HG03558 (cell line): Measurements from ENCODE around the gene GCSH.

Experiments
- ATAC-seq: cut with Tn5 transposase; IDR thresholded peaks from one replicate; pipeline ENCODE4 v1.9.1; 2021; ENCODE audit warnings: moderate number of reproducible peaks; ENCODE audit not compliant: unreplicated experiment; ENCODE audit errors: extremely low read depth

GCSH gene

DNA sequence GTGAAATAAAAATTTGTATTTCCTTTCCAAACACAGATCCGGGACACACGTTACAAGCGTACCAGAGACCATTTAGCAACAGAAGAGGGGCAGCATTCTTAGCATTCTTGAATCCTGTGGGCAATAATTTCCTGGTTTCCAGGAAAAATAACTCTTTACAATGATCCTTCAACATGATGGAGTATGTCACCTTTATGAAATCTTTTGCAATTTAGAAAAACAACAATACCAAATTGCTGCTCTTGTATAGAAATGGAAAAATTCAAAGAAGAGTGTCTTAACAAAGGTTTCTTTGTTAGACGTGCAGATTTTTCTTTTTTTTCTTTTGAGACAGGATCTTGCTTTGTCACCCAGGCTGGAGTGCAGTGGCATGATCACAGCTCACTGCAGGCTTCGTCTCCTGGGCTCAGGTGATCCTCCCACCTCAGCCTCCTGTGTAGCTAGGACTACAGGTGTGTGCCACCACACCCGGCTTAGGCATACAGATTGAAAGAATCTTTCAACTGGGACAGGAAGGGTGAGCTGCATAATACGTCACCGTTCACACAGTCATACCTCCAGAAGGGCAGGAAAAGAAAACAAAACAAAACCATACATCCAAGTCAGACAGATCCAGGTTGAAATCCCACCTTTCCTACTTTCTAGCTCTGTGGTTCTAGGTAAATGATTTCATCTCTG lies 10.8 kb upstream of the GCSH start:
- ATAC-seq = no peak

DNA sequence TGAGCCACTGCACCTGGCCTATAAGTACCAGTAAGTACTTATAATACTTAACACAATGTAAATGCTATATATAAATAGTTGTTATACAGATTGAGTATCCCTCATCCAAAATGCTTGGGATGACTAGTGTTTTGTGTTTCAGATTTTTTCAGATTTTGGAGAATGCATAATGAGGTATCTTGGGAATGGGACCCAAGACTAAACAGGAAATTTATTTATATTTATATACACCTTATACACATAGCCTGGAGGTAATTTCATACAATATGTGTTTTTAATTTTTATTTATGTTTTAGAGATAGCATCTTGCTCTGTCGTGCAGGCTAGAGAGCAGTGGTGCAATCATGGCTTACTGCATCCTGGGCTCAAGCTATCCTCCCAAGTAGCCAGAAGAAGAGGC lies 9.8 kb upstream of the GCSH start:
- no peak for ATAC-seq

- no peak for ATAC-seq
Observed at GRCh38 chr16:81101702-81102101, 5.5 kb upstream of the GCSH start.

DNA sequence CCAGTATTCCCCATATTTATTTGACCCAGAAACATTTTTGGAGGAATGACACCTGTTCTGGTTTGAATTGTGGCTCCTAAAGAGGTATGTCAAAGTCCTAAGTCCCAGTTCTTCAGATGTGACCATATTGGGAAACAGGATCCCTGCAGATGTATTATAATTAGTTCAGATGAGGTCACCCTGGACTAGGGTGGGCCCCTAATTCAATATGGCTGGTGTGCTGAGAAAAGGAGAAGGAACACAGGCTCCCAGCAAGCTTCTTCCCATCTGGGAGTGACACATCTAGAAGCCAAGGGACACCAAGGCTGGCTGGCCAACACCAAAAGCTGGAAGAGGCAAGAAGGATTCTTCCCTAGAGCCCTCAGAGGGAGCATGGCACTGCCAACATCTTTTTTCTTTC lies 3.8 kb upstream of the GCSH start:
- ATAC-seq = no peak

GRCh38 chr16:81097230-81097629 lies 1.0 kb upstream of the GCSH start:
- ATAC-seq = no peak

- ATAC-seq = no peak
Observed at GRCh38 chr16:81096715-81097208, 567 bp upstream of the GCSH start.

GRCh38 chr16:81095653-81095952 lies 592 bp downstream of the GCSH start:
- ATAC-seq = no peak

DNA sequence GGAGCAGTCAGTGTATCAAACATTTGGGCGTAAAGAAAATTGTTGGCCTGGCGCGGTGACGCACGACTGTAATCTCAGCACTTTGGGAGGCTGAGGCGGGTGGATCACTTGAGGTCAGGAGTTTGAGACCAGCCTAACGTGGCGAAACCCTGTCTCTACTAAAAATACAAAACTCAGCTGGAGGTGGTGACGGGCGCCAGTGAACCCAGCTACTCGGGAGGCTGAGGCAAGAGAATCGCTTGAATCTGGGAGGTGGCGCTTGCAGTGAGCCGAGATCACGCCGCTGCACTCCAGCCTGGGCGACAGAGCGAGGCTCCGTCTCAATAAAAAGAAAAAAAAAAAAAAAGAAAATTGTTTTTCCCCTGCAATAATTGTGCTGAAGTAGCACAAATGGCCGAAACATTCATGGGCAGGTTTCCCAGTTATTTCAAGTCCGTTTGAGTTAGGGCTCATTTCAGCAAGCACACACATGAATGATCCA lies 1.4 kb downstream of the GCSH start:
- ATAC-seq = no peak

- ATAC-seq = no peak
Observed at GRCh38 chr16:81088836-81089235, 7.4 kb downstream of the GCSH start.

GRCh38 chr16:81081014-81081413 lies 15.2 kb downstream of the GCSH start:
- no peak for ATAC-seq

- no peak for ATAC-seq
Observed at GRCh38 chr16:81080233-81080632, 16.0 kb downstream of the GCSH start.

DNA sequence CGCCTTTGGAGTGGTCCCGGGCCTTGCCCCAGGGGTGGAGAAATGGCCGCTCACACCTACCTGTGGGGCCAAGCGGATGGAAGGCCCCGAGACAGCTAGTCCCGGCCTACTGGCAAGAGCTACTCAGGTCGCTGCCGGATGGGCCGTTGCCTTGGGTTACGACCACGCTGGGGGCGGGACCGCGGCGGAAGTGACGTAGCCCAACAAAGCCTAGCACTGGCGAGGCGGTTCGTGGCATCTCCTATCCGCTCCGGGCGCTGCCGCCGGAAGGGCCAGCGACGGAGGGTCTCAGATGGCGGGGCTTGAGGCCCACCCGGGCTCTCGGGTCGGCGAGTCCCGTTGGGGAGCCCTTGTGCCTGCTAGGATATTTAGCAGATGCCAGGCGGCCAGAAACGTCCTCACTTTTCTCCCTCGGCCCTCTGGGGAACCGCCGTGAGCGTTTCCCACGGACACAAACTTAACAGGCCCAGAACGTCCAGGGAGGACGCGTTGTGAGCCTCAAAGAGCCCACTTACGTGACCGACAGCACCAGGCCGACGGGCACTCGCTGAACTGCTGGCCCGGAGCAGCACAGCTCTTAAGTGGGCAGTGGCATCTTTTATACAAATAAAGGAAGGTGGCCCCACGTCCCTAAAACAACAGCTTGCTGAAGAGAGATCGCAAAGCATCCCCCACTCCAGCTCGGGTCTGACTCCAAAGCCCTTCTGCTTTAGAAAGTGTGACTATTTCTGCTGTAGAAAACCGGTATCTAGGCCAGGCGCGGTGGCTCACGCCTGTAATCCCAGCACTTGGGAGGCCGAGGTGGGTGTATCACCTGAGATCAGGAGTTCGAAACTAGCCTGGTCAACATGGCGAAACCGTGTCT lies 18.9 kb downstream of the GCSH start, which contains the start of gene C16orf46:
C16orf46 (minus strand) TSS at position 163 of the 865 bp plus-strand sequence. CDS start 13,283 bp downstream, outside the sequence.
- ATAC-seq = peak; percentile 93

GRCh38 chr16:81076566-81077075 lies 19.6 kb downstream of the GCSH start:
- peak; percentile 45 for ATAC-seq

GRCh38 chr16:81073560-81074330 lies 22.4 kb downstream of the GCSH start:
- ATAC-seq = no peak

GRCh38 chr16:81071805-81072204 lies 24.4 kb downstream of the GCSH start:
- no peak for ATAC-seq

- no peak for ATAC-seq
Observed at GRCh38 chr16:81070979-81071378, 25.2 kb downstream of the GCSH start.

DNA sequence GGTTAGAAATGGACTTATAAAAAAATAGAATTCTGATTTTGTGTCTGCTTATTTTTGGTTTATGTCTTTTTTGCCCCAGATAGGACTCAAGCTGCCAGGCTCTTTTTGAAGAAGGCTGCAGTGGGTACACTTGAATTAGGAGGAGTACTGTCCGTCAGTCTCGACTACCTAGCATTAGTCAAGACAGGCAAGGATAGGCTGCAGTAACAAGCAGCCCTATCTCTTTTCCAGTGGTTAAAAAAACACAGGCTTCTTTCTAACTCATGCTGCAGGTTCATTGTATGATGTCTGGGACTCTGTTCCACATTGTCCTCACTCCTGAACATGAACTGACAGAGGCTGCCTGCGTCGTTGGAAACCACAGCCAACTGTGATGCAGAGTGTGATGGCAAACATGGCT lies 27.1 kb downstream of the GCSH start:
- ATAC-seq = no peak

GRCh38 chr16:81067166-81067565 lies 29.0 kb downstream of the GCSH start:
- ATAC-seq = no peak

DNA sequence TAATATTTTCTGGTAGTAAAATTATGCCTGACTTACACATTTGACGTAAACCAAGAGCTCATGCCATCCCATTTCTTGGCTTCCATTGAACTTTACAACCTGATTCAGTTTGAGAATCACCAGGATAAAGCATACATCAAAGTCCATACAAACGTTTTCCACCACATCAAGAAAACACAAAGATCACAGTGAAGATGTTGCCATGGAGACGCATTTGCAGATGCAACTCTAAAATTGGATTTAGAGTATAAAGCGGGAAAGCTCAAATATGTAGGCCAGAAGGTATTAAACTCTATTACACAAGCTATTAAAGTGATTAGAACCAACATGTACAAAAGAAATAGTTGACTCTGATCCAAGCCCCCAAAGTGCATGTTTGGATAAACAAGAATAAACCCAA lies 29.5 kb downstream of the GCSH start:
- ATAC-seq = no peak

DNA sequence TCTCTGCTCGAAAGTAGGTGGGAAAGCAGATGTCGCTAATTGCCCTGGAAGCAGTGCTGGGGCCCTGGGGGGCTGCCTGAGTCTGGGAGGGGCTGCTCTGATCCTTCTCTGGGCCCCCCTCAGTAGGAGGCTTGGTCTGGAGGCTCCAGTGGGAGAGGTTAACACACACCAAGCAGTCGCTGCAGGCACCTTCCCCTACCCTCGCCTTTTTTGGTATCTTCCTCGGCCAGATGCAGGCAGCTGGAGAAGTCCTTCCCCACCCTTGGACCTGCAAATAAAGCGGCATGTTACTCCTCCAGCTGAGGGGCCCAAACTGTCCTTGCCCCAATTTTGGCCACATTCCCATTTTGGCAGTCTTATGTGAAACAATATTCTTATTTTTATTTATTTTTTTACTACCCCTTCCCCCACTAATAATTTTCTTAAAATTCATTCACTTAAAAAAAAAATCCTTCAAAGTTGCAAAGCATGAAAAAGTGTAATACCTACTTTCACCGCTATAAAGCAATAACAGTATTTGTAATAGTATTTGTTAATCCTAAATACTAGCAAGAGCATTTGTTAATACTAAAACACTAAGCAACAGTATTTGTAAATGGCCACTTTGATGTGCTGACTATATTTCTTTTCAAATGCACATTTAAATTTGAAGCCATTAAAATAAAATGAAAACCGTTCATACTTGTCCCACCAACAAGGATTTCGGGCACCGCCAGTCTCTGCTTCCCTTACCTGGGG lies 34.2 kb downstream of the GCSH start:
- ATAC-seq = no peak
